Measurements from ENCODE around the gene DSTYK.

GRCh38 chr1:205189131-205189530, 22.4 kb downstream of the DSTYK start:
- TF ChIP-seq CTCF (conservative IDR thresholded peaks at IDR 0.05; ENCODE audit: low read depth, low read length) (no peak), EZH2 (IDR thresholded peaks at IDR 0.05; ENCODE audit: low read length, unreplicated experiment) (no peak)

Data from PC-3 (cell line).